ENCODE results near the gene AMHR2.

AMHR2 gene

GRCh38 chr12:53452159-53453077 is 28.8 kb downstream of the AMHR2 start:
- peak; percentile 88 for DNase-seq (ENCODE audit: low read depth)

- DNase-seq (ENCODE audit: low read depth): no peak
Observed at GRCh38 chr12:53453953-53454640, 30.4 kb downstream of the AMHR2 start.

- no peak for DNase-seq (ENCODE audit: low read depth)
Observed at GRCh38 chr12:53454707-53455106, 31.1 kb downstream of the AMHR2 start.

GRCh38 chr12:53456654-53457366 is 33.2 kb downstream of the AMHR2 start:
- no peak for DNase-seq (ENCODE audit: low read depth)

GRCh38 chr12:53459097-53459496 is 35.4 kb downstream of the AMHR2 start:
- no peak for DNase-seq (ENCODE audit: low read depth)

- DNase-seq (ENCODE audit: low read depth): no peak
Observed at GRCh38 chr12:53461059-53461458, 37.4 kb downstream of the AMHR2 start.

GRCh38 chr12:53461591-53461990 is 37.9 kb downstream of the AMHR2 start:
- no peak for DNase-seq (ENCODE audit: low read depth)

GRCh38 chr12:53462935-53463334 is 39.3 kb downstream of the AMHR2 start:
- no peak for DNase-seq (ENCODE audit: low read depth)

GRCh38 chr12:53463802-53464560 is 40.3 kb downstream of the AMHR2 start:
- no peak for DNase-seq (ENCODE audit: low read depth)

- DNase-seq (ENCODE audit: low read depth): no peak
Observed at GRCh38 chr12:53464685-53465418, 41.2 kb downstream of the AMHR2 start.

- DNase-seq (ENCODE audit: low read depth): no peak
Observed at GRCh38 chr12:53465679-53466078, 42.0 kb downstream of the AMHR2 start.

GRCh38 chr12:53466640-53467039 is 43.0 kb downstream of the AMHR2 start:
- no peak for DNase-seq (ENCODE audit: low read depth)

GRCh38 chr12:53467082-53467481 is 43.4 kb downstream of the AMHR2 start:
- DNase-seq (ENCODE audit: low read depth): no peak

- no peak for DNase-seq (ENCODE audit: low read depth)
Observed at GRCh38 chr12:53467880-53468279, 44.2 kb downstream of the AMHR2 start.

GRCh38 chr12:53468282-53468681 is 44.6 kb downstream of the AMHR2 start:
- DNase-seq (ENCODE audit: low read depth): no peak

GRCh38 chr12:53472056-53472582 is 48.5 kb downstream of the AMHR2 start:
- DNase-seq (ENCODE audit: low read depth): no peak

- DNase-seq (ENCODE audit: low read depth): no peak
Observed at GRCh38 chr12:53474077-53474476, 50.4 kb downstream of the AMHR2 start.

- no peak for DNase-seq (ENCODE audit: low read depth)
Observed at GRCh38 chr12:53474819-53475218, 51.2 kb downstream of the AMHR2 start.

GRCh38 chr12:53476769-53477209 is 53.1 kb downstream of the AMHR2 start:
- DNase-seq (ENCODE audit: low read depth): peak; percentile 45

- DNase-seq (ENCODE audit: low read depth): no peak
Observed at GRCh38 chr12:53478865-53479264, 55.2 kb downstream of the AMHR2 start.

GRCh38 chr12:53479331-53479730 is 55.7 kb downstream of the AMHR2 start:
- no peak for DNase-seq (ENCODE audit: low read depth)
